HG02981 (cell line): ENCODE measurements around the gene KRTAP9-4.
"Not testable (repeated sequence)": the region's sequence is repeated elsewhere in the genome, so short reads cannot be mapped to it uniquely, and the experiment has no call there.

ENCODE experiments used
- ATAC-seq: cut with Tn5 transposase; IDR thresholded peaks from one replicate; pipeline ENCODE4 v1.9.1; 2021; ENCODE audit warnings: mild to moderate bottlenecking, moderate library complexity; ENCODE audit not compliant: unreplicated experiment

Gene KRTAP9-4

DNA sequence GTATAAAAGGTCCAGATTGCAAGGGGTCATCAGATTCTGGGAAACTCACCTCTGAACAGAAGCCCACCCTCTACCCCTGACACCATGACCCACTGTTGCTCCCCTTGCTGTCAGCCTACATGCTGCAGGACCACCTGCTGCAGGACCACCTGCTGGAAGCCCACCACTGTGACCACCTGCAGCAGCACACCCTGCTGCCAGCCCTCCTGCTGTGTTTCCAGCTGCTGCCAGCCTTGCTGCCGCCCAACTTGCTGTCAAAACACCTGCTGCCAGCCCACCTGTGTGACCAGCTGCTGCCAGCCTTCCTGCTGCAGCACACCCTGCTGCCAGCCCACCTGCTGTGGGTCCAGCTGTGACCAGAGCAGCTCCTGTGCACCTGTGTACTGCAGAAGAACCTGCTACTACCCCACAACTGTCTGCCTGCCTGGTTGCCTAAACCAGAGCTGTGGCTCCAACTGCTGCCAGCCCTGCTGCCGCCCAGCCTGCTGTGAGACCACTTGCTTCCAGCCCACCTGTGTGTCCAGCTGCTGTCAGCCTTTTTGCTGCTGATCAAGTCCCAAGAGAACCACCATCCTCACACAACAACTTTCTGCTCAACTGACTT is at the start of gene KRTAP9-4:
TSS of gene KRTAP9-4 (plus strand) at position 51 of the 604 bp plus-strand sequence. CDS start at position 85, 34 bp downstream.
- ATAC-seq = not testable (repeated sequence)

DNA sequence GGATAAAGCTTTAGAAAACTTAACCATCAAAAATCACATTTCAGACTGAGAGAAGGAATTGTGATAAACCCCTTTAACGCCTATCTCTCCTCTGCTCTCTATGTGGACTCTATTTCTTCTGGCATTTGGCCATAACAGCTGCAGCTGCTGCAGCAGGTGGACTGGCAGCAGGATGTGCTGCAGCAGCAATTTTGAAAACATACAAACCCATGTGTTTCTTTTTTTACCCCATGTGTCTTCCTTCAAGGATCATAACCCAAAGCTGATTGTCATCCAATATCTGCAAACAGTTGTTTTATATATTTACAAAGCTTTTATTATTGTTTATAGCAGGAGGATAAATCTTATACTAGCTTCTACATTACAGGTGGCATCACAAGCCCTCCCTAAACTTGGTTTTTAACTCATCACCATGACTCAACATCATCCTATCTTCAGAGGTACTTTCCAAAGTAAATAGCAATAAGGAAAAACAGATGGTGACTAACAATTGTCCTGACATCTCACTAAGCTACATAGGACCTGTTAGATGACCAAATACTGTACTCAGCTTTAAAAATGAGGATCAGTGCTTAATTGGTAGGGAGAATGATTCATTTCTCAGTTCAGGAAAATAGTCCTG is 37.5 kb upstream of the KRTAP9-4 start:
- no peak for ATAC-seq

DNA sequence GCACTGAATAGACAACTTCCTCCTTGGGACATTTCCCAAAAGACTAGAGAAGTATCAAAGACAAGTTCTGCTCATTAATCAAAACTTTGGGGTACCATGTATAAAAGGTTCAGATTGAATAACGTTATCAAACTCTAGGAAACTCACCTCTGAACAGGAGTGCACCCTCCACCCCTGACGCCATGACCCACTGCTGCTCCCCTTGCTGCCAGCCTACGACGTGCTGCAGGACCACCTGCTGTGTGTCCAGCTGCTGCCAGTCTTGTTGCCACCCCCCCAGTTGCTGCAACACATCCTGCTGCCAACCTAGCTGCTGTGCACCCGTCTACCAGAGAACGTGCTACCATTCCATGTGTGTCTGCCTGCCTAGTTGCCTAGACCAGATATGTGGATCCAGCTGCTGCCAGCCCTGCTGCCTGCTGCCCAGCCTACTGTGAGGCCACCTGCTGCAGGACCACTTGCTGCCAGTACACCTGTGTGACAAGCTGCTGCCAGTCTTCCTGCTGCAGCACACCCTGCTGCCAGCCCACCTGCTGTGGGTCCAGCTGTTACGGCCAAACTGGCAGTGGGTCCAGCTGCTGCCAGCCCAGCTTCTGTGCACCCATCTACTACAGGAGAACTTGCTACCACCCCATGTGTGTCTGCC is 36.8 kb upstream of the KRTAP9-4 start:
- ATAC-seq = no peak

GRCh38 chr17:41215681-41216080 is 33.8 kb upstream of the KRTAP9-4 start:
- no peak for ATAC-seq

- no peak for ATAC-seq
These were observed 25.7 kb upstream of the KRTAP9-4 start for GRCh38 chr17:41223821-41224220.

DNA sequence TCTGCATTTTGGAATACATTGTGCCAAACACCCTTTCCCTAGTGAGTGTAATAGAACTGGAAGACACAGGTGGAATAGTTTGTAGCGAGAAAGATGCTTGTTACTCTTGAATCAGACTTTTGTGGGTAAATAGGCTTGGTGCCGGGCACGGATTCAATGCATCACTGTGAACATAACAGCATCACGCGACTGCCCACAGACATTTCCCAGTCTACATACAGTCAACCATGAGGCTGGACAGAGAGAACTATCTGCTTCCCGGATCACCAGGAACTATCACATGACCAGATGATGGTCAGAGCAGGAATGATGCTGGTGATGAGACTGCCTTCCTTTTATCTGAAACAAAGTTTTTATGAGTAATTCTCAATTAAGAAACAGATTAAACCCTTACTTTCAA is 23.4 kb upstream of the KRTAP9-4 start:
- ATAC-seq = no peak

- ATAC-seq = not testable (repeated sequence)
These were observed 22.8 kb upstream of the KRTAP9-4 start, which contains the start of gene KRTAP9-2 for GRCh38 chr17:41226598-41227095. KRTAP9-2 (plus strand) TSS chr17:41226648; CDS start chr17:41226655, 7 bp downstream.

- ATAC-seq = no peak
These were observed 19.4 kb upstream of the KRTAP9-4 start for GRCh38 chr17:41230094-41230493.

DNA sequence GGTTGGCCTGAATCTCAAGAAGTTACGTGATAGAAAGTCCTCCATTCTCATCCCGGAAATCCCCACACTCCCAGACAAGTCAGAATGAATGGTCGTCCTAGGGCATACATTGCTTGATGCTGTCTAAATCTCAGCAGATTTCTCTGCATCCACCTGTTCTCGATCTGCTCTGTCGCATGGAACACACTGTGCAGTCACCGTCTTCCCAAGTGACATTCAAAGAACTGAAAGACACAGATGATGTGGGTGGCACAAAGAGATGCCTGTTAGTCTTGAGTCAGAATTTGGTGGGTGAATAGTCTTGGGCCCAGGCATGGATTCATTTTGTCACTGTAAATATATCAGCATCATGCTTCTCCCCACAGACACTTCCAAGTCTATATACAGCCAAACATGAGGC is 17.8 kb upstream of the KRTAP9-4 start:
- ATAC-seq = no peak

DNA sequence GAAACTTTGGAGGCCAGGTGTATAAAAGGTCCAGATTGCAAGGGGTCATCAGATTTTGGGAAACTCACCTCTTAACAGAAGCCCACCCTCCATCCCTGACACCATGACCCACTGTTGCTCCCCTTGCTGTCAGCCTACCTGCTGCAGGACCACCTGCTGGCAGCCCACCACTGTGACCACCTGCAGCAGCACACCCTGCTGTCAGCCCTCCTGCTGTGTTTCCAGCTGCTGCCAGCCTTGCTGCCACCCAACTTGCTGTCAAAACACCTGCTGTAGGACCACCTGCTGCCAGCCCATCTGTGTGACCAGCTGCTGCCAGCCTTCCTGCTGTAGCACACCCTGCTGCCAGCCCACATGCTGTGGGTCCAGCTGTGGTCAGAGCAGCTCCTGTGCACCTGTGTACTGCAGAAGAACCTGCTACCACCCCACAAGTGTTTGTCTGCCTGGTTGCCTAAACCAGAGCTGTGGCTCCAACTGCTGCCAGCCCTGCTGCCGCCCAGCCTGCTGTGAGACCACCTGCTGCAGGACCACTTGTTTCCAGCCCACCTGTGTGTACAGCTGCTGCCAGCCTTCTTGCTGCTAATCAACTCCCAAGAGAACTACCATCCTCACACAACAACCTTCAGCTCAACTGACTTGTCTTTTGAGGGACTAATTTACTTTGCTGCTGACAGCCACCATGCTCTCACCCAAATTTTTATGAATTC is 16.9 kb upstream of the KRTAP9-4 start, which contains the start of gene KRTAP9-3:
TSS of gene KRTAP9-3 (plus strand) at position 51 of the 707 bp plus-strand sequence. CDS start at position 104, 53 bp downstream.
- ATAC-seq = not testable (repeated sequence)

GRCh38 chr17:41237116-41237515 is 12.4 kb upstream of the KRTAP9-4 start:
- ATAC-seq = not testable (repeated sequence)

DNA sequence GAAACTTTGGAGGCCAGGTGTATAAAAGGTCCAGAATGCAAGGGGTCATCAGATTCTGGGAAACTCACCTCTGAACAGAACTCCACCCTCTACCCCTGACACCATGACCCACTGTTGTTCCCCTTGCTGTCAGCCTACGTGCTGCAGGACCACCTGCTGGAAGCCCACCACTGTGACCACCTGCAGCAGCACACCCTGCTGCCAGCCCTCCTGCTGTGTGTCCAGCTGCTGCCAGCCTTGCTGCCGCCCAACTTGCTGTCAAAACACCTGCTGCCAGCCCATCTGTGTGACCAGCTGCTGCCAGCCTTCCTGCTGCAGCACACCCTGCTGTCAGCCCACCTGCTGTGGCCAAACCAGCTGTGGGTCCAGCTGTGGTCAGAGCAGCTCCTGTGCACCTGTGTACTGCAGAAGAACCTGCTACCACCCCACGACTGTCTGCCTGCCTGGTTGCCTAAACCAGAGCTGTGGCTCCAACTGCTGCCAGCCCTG is 11.5 kb upstream of the KRTAP9-4 start, which contains the start of gene KRTAP9-8:
TSS of gene KRTAP9-8 (plus strand) at position 51 of the 489 bp plus-strand sequence. CDS start at position 104, 53 bp downstream.
- not testable (repeated sequence) for ATAC-seq

- ATAC-seq = not testable (repeated sequence)
These were observed 2.3 kb upstream of the KRTAP9-4 start for GRCh38 chr17:41246995-41247787.

DNA sequence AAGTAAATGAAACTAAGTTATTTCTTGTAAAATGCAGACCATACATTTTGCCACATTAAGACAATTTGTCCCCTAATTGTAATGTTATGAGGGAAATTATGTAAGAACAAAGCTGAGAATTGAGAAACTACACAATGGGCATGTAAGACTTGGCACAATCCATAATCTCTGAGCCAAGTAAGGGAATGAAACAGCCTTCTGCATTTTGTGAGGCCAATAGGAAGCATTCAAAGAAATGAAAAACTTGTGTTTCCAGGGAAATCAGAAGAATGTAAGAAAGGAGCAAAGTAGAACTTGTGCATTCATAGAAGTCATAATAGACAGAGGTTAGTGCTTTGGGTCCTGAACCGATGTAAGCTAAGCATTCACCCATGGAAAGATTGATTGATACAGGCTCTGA is 1.8 kb downstream of the KRTAP9-4 start:
- ATAC-seq = no peak

DNA sequence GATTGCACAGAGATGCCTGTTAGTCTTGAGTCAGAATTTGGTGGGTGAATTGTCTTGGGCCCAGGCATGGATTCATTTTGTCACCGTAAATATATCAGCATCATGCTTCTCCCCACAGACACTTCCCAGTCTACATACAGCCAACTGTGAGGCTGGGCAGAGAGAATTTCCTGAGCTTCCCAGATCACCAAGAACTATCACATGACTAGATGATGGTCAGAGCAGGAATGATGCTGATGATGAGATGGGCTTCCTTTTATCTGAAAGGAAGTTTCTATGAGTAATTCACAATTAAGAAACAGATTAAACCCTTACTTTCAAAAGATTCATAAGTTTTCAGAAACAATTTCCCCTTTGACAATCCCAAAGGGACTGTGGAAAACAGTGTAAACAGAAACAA is 5.4 kb downstream of the KRTAP9-4 start:
- ATAC-seq = no peak

DNA sequence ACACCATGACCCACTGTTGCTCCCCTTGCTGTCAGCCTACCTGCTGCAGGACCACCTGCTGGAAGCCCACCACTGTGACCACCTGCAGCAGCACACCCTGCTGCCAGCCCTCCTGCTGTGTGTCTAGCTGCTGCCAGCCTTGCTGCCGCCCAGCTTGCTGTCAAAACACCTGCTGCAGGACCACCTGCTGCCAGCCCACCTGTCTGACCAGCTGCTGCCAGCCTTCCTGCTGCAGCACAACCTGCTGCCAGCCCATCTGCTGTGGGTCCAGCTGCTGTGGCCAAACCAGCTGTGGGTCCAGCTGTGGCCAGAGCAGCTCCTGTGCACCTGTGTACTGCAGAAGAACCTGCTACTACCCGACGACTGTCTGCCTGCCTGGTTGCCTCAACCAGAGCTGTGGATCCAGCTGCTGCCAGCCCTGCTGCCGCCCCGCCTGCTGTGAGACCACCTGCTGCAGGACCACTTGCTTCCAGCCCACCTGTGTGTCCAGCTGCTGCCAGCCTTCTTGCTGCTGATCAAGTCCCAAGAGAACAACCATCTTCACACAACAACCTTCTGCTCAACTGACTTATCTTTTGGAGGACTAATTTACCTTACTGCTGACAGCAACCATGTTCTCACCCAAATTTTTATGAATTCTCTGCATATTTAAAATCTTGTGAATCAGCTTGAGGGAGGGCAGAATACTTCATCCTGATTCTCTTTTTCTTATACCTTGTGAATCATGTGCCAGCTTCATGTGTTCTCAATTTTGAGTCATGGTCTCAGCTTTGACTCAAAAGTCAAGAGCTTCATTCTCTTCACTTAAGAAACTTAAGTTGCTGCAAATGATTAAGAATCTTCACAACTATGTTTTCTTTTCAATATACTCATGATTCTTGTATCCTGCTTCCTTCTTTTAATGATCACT is 6.1 kb downstream of the KRTAP9-4 start, which contains the start of gene KRTAP9-9:
TSS of gene KRTAP9-9 (plus strand) at position 4 of the 910 bp plus-strand sequence.
- not testable (repeated sequence) for ATAC-seq

DNA sequence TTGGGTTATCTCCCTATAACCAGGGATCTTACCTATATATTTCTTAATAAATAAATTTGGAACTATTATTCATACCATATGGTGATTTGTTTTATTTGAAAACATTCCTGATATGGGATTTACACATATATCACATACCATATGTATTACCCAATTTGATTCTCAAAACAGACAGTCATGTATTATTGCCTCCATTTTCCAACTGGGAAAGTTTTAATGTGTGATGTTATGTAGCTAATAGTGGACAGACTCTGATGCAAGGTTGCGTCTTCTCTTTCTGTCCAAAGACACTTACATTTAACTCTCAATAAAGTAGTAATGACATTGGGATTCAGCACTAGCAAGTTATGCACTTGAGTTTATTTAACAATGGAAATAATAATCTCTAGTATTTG is 6.8 kb downstream of the KRTAP9-4 start:
- ATAC-seq = no peak

DNA sequence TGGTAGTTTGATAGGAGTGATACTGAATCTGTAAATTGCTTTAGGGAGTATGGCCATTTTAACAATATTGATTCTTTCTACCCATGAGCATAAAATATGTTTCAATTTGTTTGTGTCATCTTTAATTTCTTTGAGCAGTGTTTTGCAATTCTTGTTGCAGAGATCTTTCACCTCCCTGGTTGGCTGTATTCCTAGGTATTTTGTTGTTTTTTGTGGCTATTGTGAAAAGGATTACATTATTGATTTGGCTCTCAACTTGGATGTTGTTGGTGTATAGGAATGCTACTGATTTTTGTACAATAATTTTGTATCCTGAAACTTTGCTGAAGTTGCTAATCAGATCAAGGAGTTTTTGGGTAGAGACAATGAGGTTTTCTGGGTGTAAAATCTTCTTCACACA is 8.9 kb downstream of the KRTAP9-4 start:
- ATAC-seq = no peak

- no peak for ATAC-seq
These were observed 13.7 kb downstream of the KRTAP9-4 start for GRCh38 chr17:41263212-41263611.
